Endothelial cell of umbilical vein (primary cell): ENCODE data around the gene L2HGDH. TPM values are rescaled to one million over a fixed set of nuclear protein-coding genes. Genes with fewer than 3 reads are reported as not detected.

ENCODE experiments used
- BruUV-seq: library from RNA; stranded (reverse); fragments of 400-500 nt; replicated peaks from 2 replicates; lab custom pipeline; 2021; lab: Mats Ljungman, UMichigan
- CTCF ChIA-PET: fragments of 300-600, 350-600 bp; sonication (Branson Sonifier 250); formaldehyde crosslinking; loops from one replicate; lab custom pipeline; 2021; ENCODE audit warnings: antibody characterized with exemption, inconsistent platforms; lab: Charles Lee
- POLR2A ChIA-PET: fragments of 300-600, 350-600 bp; sonication (Branson Sonifier 250); formaldehyde crosslinking; loops from one replicate; lab custom pipeline; 2021; ENCODE audit warnings: antibody characterized with exemption, inconsistent platforms; lab: Charles Lee
- DNase-seq: peaks from one replicate; pipeline ENCODE4 v3.0.0-alpha.2; 2011; ENCODE audit warnings: low read depth, low spot score
- FAIRE-seq: peaks from 2 replicates; lab custom pipeline; 2011; peaks lifted over from hg19 to GRCh38; lab: Jason Lieb, UNC
- H2AFZ ChIP-seq: 2 replicates; pipeline ENCODE4 v1.6.0; 2012; ENCODE audit warnings: low read depth, low read length, control low read depth, inconsistent platforms
- H3K27ac ChIP-seq: 2 replicates; pipeline ENCODE4 v1.5.1; 2011; ENCODE audit warnings: low read depth, mild to moderate bottlenecking, control low read depth, low read length, moderate library complexity; ENCODE audit not compliant: insufficient read depth
- H3K27me3 ChIP-seq, 2 experiments: 2 replicates each; pipeline versions ENCODE4 v1.6.0 to v1.6.1; 2011; ENCODE audit warnings: low read length in 2 of 2, mixed read lengths in 1 of 2; ENCODE audit not compliant: control insufficient read depth in 2 of 2, insufficient read depth in 2 of 2
- H3K36me3 ChIP-seq, 2 experiments: 2 replicates in 1 of 2; 3 replicates in 1 of 2; pipeline ENCODE4 v1.5.1; 2011; ENCODE audit warnings: low read length in 2 of 2, mild to moderate bottlenecking in 1 of 2, moderate library complexity in 1 of 2; ENCODE audit not compliant: control insufficient read depth in 2 of 2, insufficient read depth in 2 of 2; ENCODE audit errors: extremely low read depth in 1 of 2
- H3K4me1 ChIP-seq: 3 replicates; pipeline ENCODE4 v1.5.1; 2011; ENCODE audit warnings: mild to moderate bottlenecking, low read length; ENCODE audit not compliant: control insufficient read depth, insufficient read depth; ENCODE audit errors: extremely low read depth
- H3K4me2 ChIP-seq: 2 replicates; pipeline ENCODE4 v1.6.1; 2011; ENCODE audit warnings: low read length, control low read depth, mixed read lengths; ENCODE audit not compliant: insufficient read depth
- H3K4me3 ChIP-seq, 3 experiments: fragments of 200-600 bp in 1 of 3; sonication (generic), shearing (Covaris generic) in 1 of 3; replicated peaks in 1 of 3; 2 replicates each; pipeline ENCODE4 v1.5.1; 2011 to 2016; ENCODE audit warnings: control low read depth in 3 of 3, low read length in 3 of 3, mild to moderate bottlenecking in 2 of 3, inconsistent platforms in 1 of 3, low read depth in 1 of 3, moderate library complexity in 1 of 3; ENCODE audit not compliant: insufficient read depth in 1 of 3
- H3K79me2 ChIP-seq: 2 replicates; pipeline ENCODE4 v1.6.0; 2012; ENCODE audit warnings: low read length, inconsistent platforms; ENCODE audit not compliant: control insufficient read depth, insufficient read depth
- H3K9ac ChIP-seq: replicated peaks from 2 replicates; pipeline ENCODE3; 2011; ENCODE audit warnings: low read length, control low read depth; ENCODE audit not compliant: insufficient read depth; ENCODE audit errors: extremely low read depth
- H3K9me1 ChIP-seq: replicated peaks from 3 replicates; pipeline ENCODE4 v1.6.0; 2011; ENCODE audit warnings: mild to moderate bottlenecking, low read length; ENCODE audit not compliant: control insufficient read depth, insufficient read depth; ENCODE audit errors: extremely low read depth
- H3K9me3 ChIP-seq: replicated peaks from 2 replicates; pipeline ENCODE4 v1.5.1; 2012; ENCODE audit warnings: low read length, inconsistent platforms; ENCODE audit not compliant: control insufficient read depth, insufficient read depth
- H4K20me1 ChIP-seq: replicated peaks from 2 replicates; pipeline ENCODE3; 2011; ENCODE audit warnings: mild to moderate bottlenecking, low read length; ENCODE audit not compliant: control insufficient read depth, insufficient read depth; ENCODE audit errors: extremely low read depth
- CTCF ChIP-seq, 2 donors: IDR thresholded peaks; 1 replicate in 1 of 2; 2 replicates in 1 of 2; pipeline ENCODE4 v1.5.1; 2011; ENCODE audit warnings: low read length in 2 of 2, mild to moderate bottlenecking in 2 of 2, moderate library complexity in 2 of 2, control low read depth in 1 of 2, inconsistent platforms in 1 of 2, low read depth in 1 of 2; ENCODE audit not compliant: insufficient read depth in 1 of 2; ENCODE audit errors: extremely low read depth in 1 of 2
- EZH2 ChIP-seq: IDR thresholded peaks from 2 replicates; pipeline ENCODE4 v1.6.1; 2012; ENCODE audit warnings: borderline replicate concordance, low read depth, mild to moderate bottlenecking, moderate library complexity, low read length, inconsistent platforms; ENCODE audit not compliant: severe bottlenecking
- FOS ChIP-seq: IDR thresholded peaks from 2 replicates; pipeline ENCODE4 v1.6.1; 2011; ENCODE audit warnings: mild to moderate bottlenecking, low read length, moderate library complexity, borderline replicate concordance; ENCODE audit not compliant: insufficient read depth
- GATA2 ChIP-seq: IDR thresholded peaks from 2 replicates; pipeline ENCODE4 v1.7.0; 2011; ENCODE audit warnings: low read depth, mild to moderate bottlenecking, moderate library complexity, mixed read lengths, low read length; ENCODE audit not compliant: insufficient read length, insufficient read depth
- JUN ChIP-seq: IDR thresholded peaks from 2 replicates; pipeline ENCODE4 v1.6.1; 2011; ENCODE audit warnings: borderline replicate concordance, low read depth; ENCODE audit not compliant: insufficient read length, insufficient read depth
- MAX ChIP-seq: IDR thresholded peaks from 2 replicates; pipeline ENCODE4 v1.6.1; 2011; ENCODE audit not compliant: insufficient read depth, insufficient read length
- MYC ChIP-seq: IDR thresholded peaks from one replicate; pipeline ENCODE4 v1.6.1; 2011; ENCODE audit warnings: mild to moderate bottlenecking, low read depth, low read length
- POLR2A ChIP-seq: IDR thresholded peaks from 2 replicates; pipeline ENCODE4 v1.6.1; 2012; ENCODE audit warnings: low read depth, mild to moderate bottlenecking, control low read depth, low read length
- POLR2AphosphoS5 ChIP-seq: IDR thresholded peaks from 2 replicates; pipeline ENCODE4 v1.6.1; 2012; ENCODE audit warnings: low read depth, mild to moderate bottlenecking, control low read depth, low read length, moderate library complexity; ENCODE audit not compliant: insufficient read depth
- dilution Hi-C: fragments of 300-500 bp; cut with MboI; formaldehyde crosslinking; loops from one replicate; pipeline ENCODE4 v1.15.0; 2019; ENCODE audit warnings: low sequenced_read_pairs; ENCODE audit not compliant: extremely low pct_ligation_motif_present
- intact Hi-C: fragments of 100-400 bp; cut with micrococcal nuclease; formaldehyde crosslinking; loops from one replicate; pipeline ENCODE4 v1.10.0; 2022
- polyA plus RNA-seq, 4 experiments: library from polyadenylated mRNA; depleted of rRNA in 3 of 4; stranded (reverse) in 3 of 4; unstranded in 1 of 4; fragments of >200 nt; gene quantifications; 2 replicates each; pipeline versions ENCODE4 v1.2.1 to v1.2.3, GENCODE V29; 2011 to 2012; ENCODE audit warnings: missing spikeins in 1 of 4
- total RNA-seq: library from RNA; stranded (reverse); gene quantifications from 2 replicates; pipeline ENCODE4 v1.2.3, GENCODE V29; 2021

The L2HGDH gene
- total and polyA plus RNA-seq, 2 donors (not counting 3 experiments of a cell fraction or from before 2014, with no cell fraction given): 2.5 to 5.3 TPM

GRCh38 chr14:50319293-50319692 lies 7.3 kb upstream of the L2HGDH start:
- Histone ChIP-seq H3K4me3 (no peak overlapping the region), H3K9me3 (no peaks in the 10 kb centered on the region), H3K9ac (no peak overlapping the region), H3K79me2 (peaks cover 7% of the 10 kb centered on the region), H2AFZ (no peak overlapping the region), H3K27me3 (no peaks in the 10 kb centered on the region), H3K27ac (no peak overlapping the region), H4K20me1 (no peaks in the 10 kb centered on the region), H3K4me1 (peaks cover 8% of the 10 kb centered on the region), H3K9me1 (no peaks in the 10 kb centered on the region), H3K36me3 (peaks cover 0 to 3% of the 10 kb centered on the region in 2 experiments), H3K4me2 (no peak overlapping the region)
- CTCF ChIA-PET: interaction anchor here (0.6 to 4.1 kb wide), 4 partner anchors 78 to 209 kb away, joined by 3 to 33 read pairs (median 4); partner anchors contain the start of gene CDKL1
- dilution Hi-C loops: no loop called here
- FAIRE-seq (no peak), DNase-seq (no peak)
- intact Hi-C loops: loop anchor here (10.0 kb wide), 1 partner anchor 516 kb away; the partner anchor contains the start of gene NIN
- TF ChIP-seq JUN (no peak), CTCF (IDR thresholded peaks at IDR 0.05; ENCODE audit: extremely low read depth in 1 of 2, insufficient read depth in 1 of 2, low read depth in 1 of 2, low read length in 2 of 2) (no peak), MYC (no peak), POLR2AphosphoS5 (no peak), MAX (no peak), GATA2 (no peak), EZH2 (no peak), POLR2A (no peak), FOS (no peak)
- POLR2A ChIA-PET: no interaction called here
- no TSS peak for BruUV-seq
